ENCODE data around the gene SBK1.
"Not testable (repeated sequence)": the region's sequence is repeated elsewhere in the genome, so short reads cannot be mapped to it uniquely, and the experiment has no call there.

Gene SBK1

GRCh38 chr16:28308794-28309584, 16.7 kb downstream of the SBK1 start:
- DNase-seq (ENCODE audit: low read depth): no peak

DNA sequence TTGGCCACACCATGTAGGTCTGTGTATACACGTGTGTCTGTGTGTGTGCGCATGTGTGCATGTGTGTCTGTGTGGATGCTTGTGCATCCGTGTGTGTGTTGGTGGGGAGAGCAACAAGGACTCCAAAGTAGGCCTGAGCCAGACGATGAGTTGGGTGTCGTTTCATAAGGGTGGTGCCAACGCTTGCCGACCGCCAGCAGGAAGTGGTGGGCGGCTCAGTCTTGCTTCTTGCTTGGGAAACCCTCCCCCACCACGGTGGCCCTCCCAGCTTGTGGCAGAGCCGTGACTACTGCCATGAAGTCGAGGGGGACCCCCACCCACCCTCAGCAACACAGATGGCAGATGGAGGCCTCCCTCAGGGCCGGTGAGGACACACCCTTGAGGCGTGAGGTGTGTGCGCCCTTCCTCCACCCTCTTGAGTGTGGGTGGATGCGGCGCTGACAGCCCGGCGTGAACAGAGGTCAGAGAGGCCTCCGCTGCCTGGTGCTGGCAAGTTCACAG, 17.5 kb downstream of the SBK1 start:
- DNase-seq (ENCODE audit: low read depth): no peak

- DNase-seq (ENCODE audit: low read depth): no peak
These were observed 18.5 kb downstream of the SBK1 start for GRCh38 chr16:28310796-28311195.

DNA sequence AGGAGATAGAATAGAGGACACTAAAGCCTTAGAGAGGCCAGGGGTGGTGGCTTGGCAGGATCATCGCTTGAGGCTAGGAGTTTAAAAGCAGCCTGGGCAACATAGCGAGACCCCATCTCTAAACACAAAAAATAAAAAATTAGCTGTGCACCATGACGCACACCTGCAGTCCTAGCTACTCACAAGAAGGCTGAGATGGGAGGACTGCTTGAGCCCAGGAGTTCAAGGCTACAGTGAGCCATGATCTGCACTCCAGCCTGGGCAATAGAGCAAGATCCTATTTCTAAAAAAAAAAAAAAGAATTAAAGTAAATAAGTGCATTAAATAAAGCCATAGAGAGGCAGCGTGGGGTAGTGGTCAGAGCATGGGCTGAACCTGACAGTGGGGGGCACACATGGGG, 19.1 kb downstream of the SBK1 start:
- DNase-seq (ENCODE audit: low read depth): no peak

- no peak for DNase-seq (ENCODE audit: low read depth)
These were observed 19.6 kb downstream of the SBK1 start for GRCh38 chr16:28311913-28312312.

GRCh38 chr16:28312327-28312726, 20.0 kb downstream of the SBK1 start:
- no peak for DNase-seq (ENCODE audit: low read depth)

DNA sequence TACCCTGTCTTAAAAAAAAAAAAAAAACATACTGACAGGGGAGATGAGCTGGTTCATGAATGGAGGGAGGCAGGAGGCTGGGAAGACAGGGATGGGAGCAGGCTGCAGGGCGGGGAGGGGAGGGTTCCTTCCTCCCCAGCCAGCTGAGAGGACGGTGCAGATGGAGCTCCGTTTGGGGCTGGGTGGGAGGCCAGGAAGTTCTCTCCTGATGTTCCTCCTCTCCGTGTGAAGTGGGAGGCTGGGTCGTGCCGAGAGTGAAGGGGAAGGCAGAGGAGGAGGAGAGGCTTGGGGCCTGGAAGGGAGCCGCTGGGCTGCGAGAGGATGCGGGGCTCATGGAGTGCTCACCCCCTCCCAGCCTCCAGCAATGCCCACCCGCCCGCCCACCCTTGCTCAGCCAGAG, 21.3 kb downstream of the SBK1 start:
- DNase-seq (ENCODE audit: low read depth): no peak

GRCh38 chr16:28316054-28316453, 23.7 kb downstream of the SBK1 start:
- DNase-seq (ENCODE audit: low read depth): no peak

- DNase-seq (ENCODE audit: low read depth): peak; percentile 35
These were observed 24.9 kb downstream of the SBK1 start for GRCh38 chr16:28317040-28317880.

- no peak for DNase-seq (ENCODE audit: low read depth)
These were observed 25.9 kb downstream of the SBK1 start for GRCh38 chr16:28318042-28318744.

DNA sequence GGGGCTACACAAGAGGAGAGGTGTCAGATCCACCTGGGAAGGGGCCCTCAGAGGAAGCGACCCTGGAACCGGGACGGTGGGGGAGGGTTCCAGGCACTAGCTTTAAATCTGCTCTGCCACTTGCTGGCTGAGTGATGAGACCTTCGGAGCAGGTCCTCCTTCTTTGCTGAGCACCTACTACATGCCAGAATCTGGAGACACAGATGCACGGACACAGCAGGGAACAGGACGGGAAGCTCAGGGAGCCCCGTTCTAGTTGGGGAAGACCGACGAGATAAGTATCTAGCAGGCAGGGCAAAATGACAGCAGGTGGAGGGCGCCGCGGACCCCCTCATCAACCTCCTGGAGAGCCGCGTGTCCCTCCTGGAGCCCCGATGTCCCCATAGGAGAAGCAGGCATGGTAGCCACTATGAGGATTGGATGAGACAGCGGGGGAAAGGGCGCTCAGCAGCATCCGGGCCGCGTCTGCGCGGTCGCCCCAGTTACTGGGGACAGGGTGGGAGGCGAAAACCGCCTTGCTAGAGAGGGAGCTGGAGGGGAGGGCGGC, 27.2 kb downstream of the SBK1 start:
- DNase-seq (ENCODE audit: low read depth): no peak

DNA sequence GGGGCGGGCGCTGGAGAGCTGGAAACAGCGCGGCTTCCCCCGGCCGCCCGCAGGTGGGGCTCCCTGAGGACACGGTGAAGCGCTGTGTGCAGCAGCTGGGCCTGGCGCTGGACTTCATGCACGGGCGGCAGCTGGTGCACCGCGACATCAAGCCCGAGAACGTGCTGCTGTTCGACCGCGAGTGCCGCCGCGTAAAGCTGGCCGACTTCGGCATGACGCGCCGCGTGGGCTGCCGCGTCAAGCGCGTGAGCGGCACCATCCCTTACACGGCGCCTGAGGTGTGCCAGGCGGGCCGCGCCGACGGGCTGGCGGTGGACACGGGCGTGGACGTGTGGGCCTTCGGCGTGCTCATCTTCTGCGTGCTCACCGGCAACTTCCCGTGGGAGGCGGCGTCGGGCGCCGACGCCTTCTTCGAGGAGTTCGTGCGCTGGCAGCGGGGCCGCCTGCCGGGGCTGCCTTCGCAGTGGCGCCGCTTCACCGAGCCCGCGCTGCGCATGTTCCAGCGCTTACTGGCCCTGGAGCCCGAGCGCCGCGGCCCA, 27.8 kb downstream of the SBK1 start:
- no peak for DNase-seq (ENCODE audit: low read depth)

DNA sequence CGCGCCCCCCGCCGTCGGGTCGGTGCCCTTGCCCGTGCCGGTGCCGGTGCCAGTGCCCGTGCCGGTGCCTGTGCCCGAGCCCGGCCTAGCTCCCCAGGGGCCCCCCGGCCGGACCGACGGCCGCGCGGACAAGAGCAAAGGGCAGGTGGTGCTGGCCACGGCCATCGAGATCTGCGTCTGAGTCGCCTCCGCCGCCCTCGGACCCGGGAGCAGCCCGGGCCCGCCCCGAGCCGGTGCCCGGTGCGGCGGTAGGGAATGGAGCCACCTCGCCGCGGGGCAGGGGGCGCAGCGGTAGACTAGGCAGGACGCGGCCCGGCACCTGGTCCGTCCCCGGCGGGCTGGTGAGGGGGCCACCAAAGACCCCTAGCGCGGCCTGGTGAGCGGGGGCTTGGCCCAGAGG, 28.4 kb downstream of the SBK1 start:
- no peak for DNase-seq (ENCODE audit: low read depth)

DNA sequence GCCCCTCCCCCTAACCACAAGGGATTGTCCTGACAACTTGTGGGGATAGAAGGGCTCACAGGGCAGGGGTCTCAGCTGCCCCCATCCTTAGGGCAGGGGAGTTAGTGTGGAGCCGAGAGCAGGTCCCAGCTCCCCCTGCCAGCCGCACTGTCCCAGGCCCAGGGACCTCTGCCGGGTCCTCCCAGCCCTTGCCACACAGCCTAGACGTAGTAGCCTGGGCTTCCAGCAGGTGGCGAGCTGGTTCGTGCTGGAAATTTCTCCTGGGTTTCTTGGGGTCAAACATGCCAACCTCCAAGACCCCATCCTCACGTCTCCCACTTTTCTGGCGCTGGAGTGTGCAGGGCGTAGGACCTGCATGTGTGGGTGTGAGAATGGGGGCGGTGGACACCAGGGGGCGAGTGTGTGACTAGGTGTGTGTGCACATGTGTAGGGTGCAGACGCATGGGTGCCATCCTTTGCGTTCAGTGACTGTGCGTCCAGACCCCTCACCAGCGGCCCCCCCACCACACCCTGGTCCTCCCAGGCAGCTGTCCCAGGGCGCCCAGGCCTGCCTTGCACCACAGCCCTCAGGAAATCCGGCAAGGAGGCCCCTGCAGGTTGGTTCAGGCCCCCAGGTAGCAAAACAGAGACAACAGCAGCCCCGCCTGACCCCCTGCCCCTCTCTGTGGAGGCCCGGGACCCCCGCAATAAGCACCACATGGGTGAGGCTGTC, 29.5 kb downstream of the SBK1 start:
- DNase-seq (ENCODE audit: low read depth): peak; percentile 14

GRCh38 chr16:28324235-28324886, 32.0 kb downstream of the SBK1 start:
- DNase-seq (ENCODE audit: low read depth): no peak

- no peak for DNase-seq (ENCODE audit: low read depth)
These were observed 32.6 kb downstream of the SBK1 start for GRCh38 chr16:28324887-28325279.

- DNase-seq (ENCODE audit: low read depth): peak; percentile 49
These were observed 34.7 kb downstream of the SBK1 start for GRCh38 chr16:28326881-28327610.

- not testable (repeated sequence) for DNase-seq (ENCODE audit: low read depth)
These were observed 37.9 kb downstream of the SBK1 start for GRCh38 chr16:28330232-28330631.

- DNase-seq (ENCODE audit: low read depth): not testable (repeated sequence)
These were observed 38.7 kb downstream of the SBK1 start for GRCh38 chr16:28330981-28331380.

- not testable (repeated sequence) for DNase-seq (ENCODE audit: low read depth)
These were observed 40.3 kb downstream of the SBK1 start for GRCh38 chr16:28332632-28333031.

All from iris pigment epithelial cell (primary cell).